ENCODE measurements around the gene SLX4. TPM values are rescaled to one million over a fixed set of nuclear protein-coding genes. Genes with fewer than 3 reads are reported as not detected.

The SLX4 gene
- total and polyA plus RNA-seq, 2 donors, result 2.0 to 2.9 TPM

- DNase-seq (ENCODE audit: low read depth in 6 of 9, low spot score in 9 of 9), result no peak
- 88% methylated on average over 9 of the region's 9 CpGs for WGBS
Measured at GRCh38 chr16:3573146-3573815, 38.1 kb downstream of the SLX4 start.

DNA sequence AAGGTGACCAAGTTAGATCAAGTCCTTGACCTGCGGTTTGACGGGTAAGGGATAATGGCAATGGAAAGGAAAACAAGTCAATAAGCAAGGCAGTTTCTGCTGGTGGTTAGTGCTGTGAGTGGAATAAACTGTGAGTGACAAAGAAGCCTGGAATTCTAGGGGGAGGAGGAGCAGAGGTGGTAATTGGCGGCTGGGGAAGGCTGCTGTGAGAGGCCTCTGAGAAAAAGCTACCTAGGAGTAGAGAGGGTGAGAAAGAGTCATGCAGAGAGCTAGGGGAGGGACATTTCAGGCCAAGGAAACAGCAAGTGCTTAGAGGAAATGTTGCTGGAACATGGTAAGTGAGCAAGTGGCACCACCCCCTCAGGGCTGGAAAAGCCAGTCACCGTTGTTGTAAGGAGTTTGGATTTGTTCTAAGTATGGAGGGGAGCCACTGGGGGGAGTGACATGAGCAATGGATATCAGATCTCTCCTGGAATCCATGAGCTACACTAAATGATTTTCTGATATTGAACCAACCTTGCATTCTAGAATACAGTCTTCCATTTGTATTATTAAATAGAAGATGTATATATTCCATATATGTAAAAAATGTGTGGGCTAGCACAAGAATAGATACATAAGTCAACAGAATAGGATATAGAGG is 40.9 kb downstream of the SLX4 start:
- peaks cover 3 to 10% of the 10 kb centered on the region in 2 donors for H3K4me1 ChIP-seq (ENCODE audit: control insufficient read depth in 2 of 2, insufficient read depth in 2 of 2, low read length in 2 of 2)
- no peak overlapping the region for H3K27ac ChIP-seq (ENCODE audit: low read depth in 1 of 2, low read length in 1 of 2)
- H3K36me3 ChIP-seq (ENCODE audit: control insufficient read depth in 2 of 2, insufficient read depth in 2 of 2, low read length in 1 of 2), result peaks cover 36% of the 10 kb centered on the region in 2 donors
- H3K4me3 ChIP-seq (ENCODE audit: low read length in 2 of 2), result no peak overlapping the region
- WGBS, result 98% methylated on average over 4 of the region's 4 CpGs
- H3K27me3 ChIP-seq (ENCODE audit: control insufficient read depth in 2 of 2, insufficient read depth in 1 of 2, low read length in 1 of 2), result no peaks in the 10 kb centered on the region
- peaks cover 2 to 14% of the 10 kb centered on the region in 2 donors for H3K9me3 ChIP-seq (ENCODE audit: control insufficient read depth in 2 of 2, insufficient read depth in 1 of 2, low read length in 1 of 2)
- DNase-seq (ENCODE audit: low read depth in 6 of 9, low spot score in 9 of 9), result no peak

More at GRCh38 chr16:3573146-3573815, 38.1 kb downstream of the SLX4 start:
- Histone ChIP-seq H3K4me1 (ENCODE audit: control insufficient read depth in 2 of 2, insufficient read depth in 2 of 2, low read length in 2 of 2) (peaks cover 13 to 37% of the 10 kb centered on the region in 2 donors), H3K9me3 (ENCODE audit: control insufficient read depth in 2 of 2, insufficient read depth in 1 of 2, low read length in 1 of 2) (peaks cover 2 to 20% of the 10 kb centered on the region in 2 donors), H3K36me3 (ENCODE audit: control insufficient read depth in 2 of 2, insufficient read depth in 2 of 2, low read length in 1 of 2) (peaks cover 24 to 27% of the 10 kb centered on the region in 2 donors), H3K27ac (ENCODE audit: low read depth in 1 of 2, low read length in 1 of 2) (no peak overlapping the region), H3K4me3 (ENCODE audit: low read length in 2 of 2) (no peak overlapping the region), H3K27me3 (ENCODE audit: control insufficient read depth in 2 of 2, insufficient read depth in 1 of 2, low read length in 1 of 2) (no peaks in the 10 kb centered on the region)

DNA sequence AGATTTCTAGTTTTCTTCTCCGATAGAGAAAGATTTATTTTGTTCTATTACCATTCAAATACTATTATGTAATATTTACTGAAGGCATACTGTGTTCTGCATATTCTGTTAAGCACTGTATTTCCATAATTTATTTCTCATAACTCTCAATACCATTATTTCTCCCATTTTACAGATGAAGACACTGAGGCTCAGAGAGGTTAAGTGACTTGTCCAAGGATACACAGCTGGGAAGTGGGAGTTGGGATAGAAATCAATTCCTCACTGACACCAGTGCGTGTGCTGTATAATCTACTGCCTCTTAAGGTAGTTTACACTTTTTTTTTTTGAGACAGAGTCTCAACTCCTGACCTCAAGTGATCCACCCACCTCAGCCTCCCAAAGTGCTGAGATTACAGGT is 41.6 kb downstream of the SLX4 start:
- no peak overlapping the region for H3K4me3 ChIP-seq (ENCODE audit: low read length in 2 of 2)
- H3K4me1 ChIP-seq (ENCODE audit: control insufficient read depth in 2 of 2, insufficient read depth in 2 of 2, low read length in 2 of 2), result peaks cover 0 to 3% of the 10 kb centered on the region in 2 donors
- H3K36me3 ChIP-seq (ENCODE audit: control insufficient read depth in 2 of 2, insufficient read depth in 2 of 2, low read length in 1 of 2), result peaks cover 36 to 43% of the 10 kb centered on the region in 2 donors
- no peak overlapping the region for H3K27ac ChIP-seq (ENCODE audit: low read depth in 1 of 2, low read length in 1 of 2)
- H3K9me3 ChIP-seq (ENCODE audit: control insufficient read depth in 2 of 2, insufficient read depth in 1 of 2, low read length in 1 of 2), result peaks cover 2 to 12% of the 10 kb centered on the region in 2 donors
- WGBS, result 96% methylated on average over 2 of the region's 2 CpGs
- DNase-seq (ENCODE audit: low read depth in 6 of 9, low spot score in 9 of 9), result no peak
- H3K27me3 ChIP-seq (ENCODE audit: control insufficient read depth in 2 of 2, insufficient read depth in 1 of 2, low read length in 1 of 2), result no peaks in the 10 kb centered on the region

GRCh38 chr16:3566990-3567389 is 44.4 kb downstream of the SLX4 start:
- H3K36me3 ChIP-seq (ENCODE audit: control insufficient read depth in 2 of 2, insufficient read depth in 2 of 2, low read length in 1 of 2), result peaks cover 52 to 62% of the 10 kb centered on the region in 2 donors
- H3K4me3 ChIP-seq (ENCODE audit: low read length in 2 of 2), result no peak overlapping the region
- no peaks in the 10 kb centered on the region for H3K4me1 ChIP-seq (ENCODE audit: control insufficient read depth in 2 of 2, insufficient read depth in 2 of 2, low read length in 2 of 2)
- 95% methylated on average over 8 of the region's 8 CpGs for WGBS
- no peak overlapping the region for H3K27ac ChIP-seq (ENCODE audit: low read depth in 1 of 2, low read length in 1 of 2)
- peaks cover 2 to 12% of the 10 kb centered on the region in 2 donors for H3K9me3 ChIP-seq (ENCODE audit: control insufficient read depth in 2 of 2, insufficient read depth in 1 of 2, low read length in 1 of 2)
- H3K27me3 ChIP-seq (ENCODE audit: control insufficient read depth in 2 of 2, insufficient read depth in 1 of 2, low read length in 1 of 2), result no peaks in the 10 kb centered on the region
- DNase-seq (ENCODE audit: low read depth in 6 of 9, low spot score in 9 of 9), result no peak

DNA sequence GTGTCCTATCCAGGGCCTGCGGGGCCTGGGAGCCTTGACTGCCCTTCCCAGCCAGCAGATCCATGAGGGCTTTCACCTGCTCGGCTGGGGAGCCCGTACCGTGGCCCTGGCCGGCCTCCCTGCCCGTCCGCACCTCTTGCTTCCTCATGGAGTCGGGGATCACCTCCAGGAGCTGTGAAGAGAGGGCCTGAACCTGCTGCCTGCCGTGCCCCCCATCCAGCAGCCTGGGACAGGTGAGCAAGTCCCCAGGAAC is 46.6 kb downstream of the SLX4 start:
- no peaks in the 10 kb centered on the region for H3K27me3 ChIP-seq (ENCODE audit: control insufficient read depth in 2 of 2, insufficient read depth in 1 of 2, low read length in 1 of 2)
- peaks cover 53 to 67% of the 10 kb centered on the region in 2 donors for H3K36me3 ChIP-seq (ENCODE audit: control insufficient read depth in 2 of 2, insufficient read depth in 2 of 2, low read length in 1 of 2)
- no peak overlapping the region for H3K4me3 ChIP-seq (ENCODE audit: low read length in 2 of 2)
- DNase-seq (ENCODE audit: low read depth in 6 of 9, low spot score in 9 of 9), result no peak
- no peaks in the 10 kb centered on the region for H3K9me3 ChIP-seq (ENCODE audit: control insufficient read depth in 2 of 2, insufficient read depth in 1 of 2, low read length in 1 of 2)
- no peak overlapping the region for H3K27ac ChIP-seq (ENCODE audit: low read depth in 1 of 2, low read length in 1 of 2)
- WGBS, result 95% methylated on average over 9 of the region's 9 CpGs
- H3K4me1 ChIP-seq (ENCODE audit: control insufficient read depth in 2 of 2, insufficient read depth in 2 of 2, low read length in 2 of 2), result no peaks in the 10 kb centered on the region

GRCh38 chr16:3564130-3564888 is 47.1 kb downstream of the SLX4 start:
- 98% methylated on average over 43 of the region's 43 CpGs for WGBS
- no peak for DNase-seq (ENCODE audit: low read depth in 6 of 9, low spot score in 9 of 9)

DNA sequence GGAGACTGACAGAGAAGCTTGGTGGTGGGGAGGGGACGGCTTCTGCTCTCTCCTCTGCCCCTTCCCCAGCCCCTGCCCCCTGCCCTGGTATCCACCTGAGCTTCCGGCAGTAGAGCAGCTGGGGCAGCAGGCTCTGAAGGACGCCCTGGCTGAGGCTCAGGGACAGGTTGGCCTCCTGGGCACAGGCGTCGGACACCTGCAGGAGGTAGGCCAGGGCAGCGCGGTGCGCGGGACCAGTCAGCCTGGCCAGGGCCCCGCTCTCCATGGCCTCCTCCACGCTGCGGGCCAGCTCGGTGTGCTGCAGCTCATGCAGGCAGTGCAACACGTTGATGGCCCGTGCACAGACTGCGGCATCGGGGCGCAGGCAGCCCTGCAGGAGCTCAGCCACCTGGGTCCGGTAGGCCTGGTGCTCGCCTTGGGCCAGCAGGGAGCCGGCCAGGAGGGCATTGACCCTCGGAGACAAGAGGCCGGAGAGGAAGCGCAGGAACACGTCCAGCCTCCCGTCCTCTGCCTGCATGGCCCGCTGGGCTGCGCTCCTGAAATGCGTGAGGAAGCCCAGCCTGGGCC is 48.4 kb downstream of the SLX4 start:
- Histone ChIP-seq H3K36me3 (ENCODE audit: control insufficient read depth in 2 of 2, insufficient read depth in 2 of 2, low read length in 1 of 2) (peaks cover 54 to 76% of the 10 kb centered on the region in 2 donors), H3K27me3 (ENCODE audit: control insufficient read depth in 2 of 2, insufficient read depth in 1 of 2, low read length in 1 of 2) (no peaks in the 10 kb centered on the region), H3K4me3 (ENCODE audit: low read length in 2 of 2) (no peak overlapping the region), H3K4me1 (ENCODE audit: control insufficient read depth in 2 of 2, insufficient read depth in 2 of 2, low read length in 2 of 2) (no peaks in the 10 kb centered on the region), H3K27ac (ENCODE audit: low read depth in 1 of 2, low read length in 1 of 2) (no peak overlapping the region), H3K9me3 (ENCODE audit: control insufficient read depth in 2 of 2, insufficient read depth in 1 of 2, low read length in 1 of 2) (no peaks in the 10 kb centered on the region)
- 98% methylated on average over 29 of the region's 29 CpGs for WGBS
- DNase-seq (ENCODE audit: low read depth in 6 of 9, low spot score in 9 of 9), result no peak

More at GRCh38 chr16:3564130-3564888, 47.1 kb downstream of the SLX4 start:
- H3K4me1 ChIP-seq (ENCODE audit: control insufficient read depth in 2 of 2, insufficient read depth in 2 of 2, low read length in 2 of 2), result no peaks in the 10 kb centered on the region
- H3K27ac ChIP-seq (ENCODE audit: low read depth in 1 of 2, low read length in 1 of 2), result no peak overlapping the region
- peaks cover 53 to 68% of the 10 kb centered on the region in 2 donors for H3K36me3 ChIP-seq (ENCODE audit: control insufficient read depth in 2 of 2, insufficient read depth in 2 of 2, low read length in 1 of 2)
- H3K9me3 ChIP-seq (ENCODE audit: control insufficient read depth in 2 of 2, insufficient read depth in 1 of 2, low read length in 1 of 2), result no peaks in the 10 kb centered on the region
- H3K27me3 ChIP-seq (ENCODE audit: control insufficient read depth in 2 of 2, insufficient read depth in 1 of 2, low read length in 1 of 2), result no peaks in the 10 kb centered on the region
- H3K4me3 ChIP-seq (ENCODE audit: low read length in 2 of 2), result no peak overlapping the region

DNA sequence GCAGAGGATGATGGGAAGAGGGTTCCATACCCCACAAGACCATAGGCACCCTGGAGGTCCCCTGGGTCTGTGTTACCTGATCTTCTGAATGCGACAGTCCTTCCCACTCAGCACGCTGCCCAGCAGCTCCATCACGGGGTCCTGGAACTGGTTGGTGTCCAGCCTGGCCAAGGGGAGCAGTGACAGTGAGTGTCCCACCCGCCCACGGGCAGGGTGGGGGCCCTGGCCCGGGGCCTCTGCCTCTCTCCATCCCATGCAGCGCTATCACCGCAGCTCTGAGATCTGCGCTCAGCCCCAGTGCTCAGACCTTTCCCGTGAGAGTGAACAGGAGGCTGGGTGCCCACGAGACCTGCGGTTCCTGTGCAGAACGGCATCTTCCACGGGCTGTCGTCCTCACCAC is 49.8 kb downstream of the SLX4 start:
- Histone ChIP-seq H3K4me1 (ENCODE audit: control insufficient read depth in 2 of 2, insufficient read depth in 2 of 2, low read length in 2 of 2) (no peaks in the 10 kb centered on the region), H3K4me3 (ENCODE audit: low read length in 2 of 2) (no peak overlapping the region), H3K27ac (ENCODE audit: low read depth in 1 of 2, low read length in 1 of 2) (no peak overlapping the region), H3K9me3 (ENCODE audit: control insufficient read depth in 2 of 2, insufficient read depth in 1 of 2, low read length in 1 of 2) (no peaks in the 10 kb centered on the region), H3K36me3 (ENCODE audit: control insufficient read depth in 2 of 2, insufficient read depth in 2 of 2, low read length in 1 of 2) (peaks cover 65 to 83% of the 10 kb centered on the region in 2 donors), H3K27me3 (ENCODE audit: control insufficient read depth in 2 of 2, insufficient read depth in 1 of 2, low read length in 1 of 2) (no peaks in the 10 kb centered on the region)
- no peak for DNase-seq (ENCODE audit: low read depth in 6 of 9, low spot score in 9 of 9)
- WGBS, result 97% methylated on average over 15 of the region's 15 CpGs
